HEK293 (cell line): ENCODE data around the gene CMIP.

Experiments
- CTCF ChIA-PET: fragments of 350-600 bp; formaldehyde crosslinking; extraction: SDS; loops from one replicate; lab custom pipeline; 2021; ENCODE audit warnings: antibody characterized with exemption; lab: Yijun Ruan, JAX
- POLR2A ChIA-PET: fragments of 300-600 bp; formaldehyde crosslinking; extraction: SDS; loops from one replicate; lab custom pipeline; 2020; ENCODE audit warnings: antibody characterized with exemption, inconsistent platforms; lab: Yijun Ruan, JAX
- H3K27ac ChIP-seq: fragments of 200-500 bp; sonication (Bioruptor generic); 2 replicates; pipeline ENCODE4 v1.5.1; 2014; ENCODE audit warnings: low read depth, low read length, control low read depth, inconsistent platforms; ENCODE audit errors: extremely low read depth
- H3K36me3 ChIP-seq, 2 experiments: fragments of 200-500 bp in 1 of 2; sonication (Bioruptor generic) in 1 of 2; 1 replicate in 1 of 2; 2 replicates in 1 of 2; pipeline ENCODE4 v1.5.1; 2014 to 2017; ENCODE audit warnings: inconsistent platforms in 2 of 2, low read length in 2 of 2; ENCODE audit not compliant: control insufficient read depth in 2 of 2, insufficient read depth in 1 of 2
- H3K4me1 ChIP-seq: fragments of 200-500 bp; sonication (Bioruptor generic); 2 replicates; pipeline ENCODE4 v1.5.1; 2014; ENCODE audit warnings: mild to moderate bottlenecking, low read length, inconsistent platforms; ENCODE audit not compliant: control insufficient read depth, insufficient read depth
- H3K4me3 ChIP-seq: 2 replicates; pipeline ENCODE4 v1.5.1; 2011; ENCODE audit warnings: low read depth, mild to moderate bottlenecking, control low read depth, low read length, moderate library complexity
- H3K9me3 ChIP-seq: fragments of 200-500 bp; sonication (Bioruptor generic); 2 replicates; pipeline ENCODE4 v1.5.1; 2014; ENCODE audit warnings: low read depth, low read length, inconsistent platforms; ENCODE audit not compliant: control insufficient read depth, insufficient read depth
- KLF1 ChIP-seq: fragments of 450-650 bp; formaldehyde crosslinking; IDR thresholded peaks from 2 replicates; pipeline ENCODE4 v1.5.1; 2016; ENCODE audit warnings: missing biosample characterization, missing genetic modification characterization
- MEIS1 ChIP-seq: sonication (generic); formaldehyde crosslinking; IDR thresholded peaks from 2 replicates; pipeline ENCODE4 v1.8.1; 2022; ENCODE audit warnings: missing genetic modification reagents, mild to moderate bottlenecking, borderline replicate concordance
- YY1 ChIP-seq: fragments of 450-650 bp; formaldehyde crosslinking; IDR thresholded peaks from 2 replicates; pipeline ENCODE4 v1.5.1; 2018; ENCODE audit warnings: missing biosample characterization, missing genetic modification characterization
- ZBTB8A ChIP-seq: fragments of 450-650 bp; formaldehyde crosslinking; IDR thresholded peaks from 2 replicates; pipeline ENCODE4 v1.5.1; 2016; ENCODE audit warnings: missing biosample characterization, missing genetic modification characterization
- ZIC2 ChIP-seq: fragments of 450-650 bp; formaldehyde crosslinking; IDR thresholded peaks from 2 replicates; pipeline ENCODE4 v1.5.1; 2016; ENCODE audit warnings: missing biosample characterization, missing genetic modification characterization
- ZNF133 ChIP-seq: fragments of 450-650 bp; formaldehyde crosslinking; IDR thresholded peaks from 2 replicates; pipeline ENCODE4 v1.5.1; 2016; ENCODE audit warnings: missing biosample characterization, missing genetic modification characterization
- ZNF157 ChIP-seq: fragments of 450-650 bp; formaldehyde crosslinking; IDR thresholded peaks from 2 replicates; pipeline ENCODE4 v1.5.1; 2016; ENCODE audit warnings: missing biosample characterization, missing genetic modification characterization
- ZNF19 ChIP-seq: fragments of 450-650 bp; formaldehyde crosslinking; IDR thresholded peaks from 2 replicates; pipeline ENCODE4; 2016; ENCODE audit warnings: missing biosample characterization, missing genetic modification characterization, low read depth
- ZNF23 ChIP-seq: fragments of 450-650 bp; formaldehyde crosslinking; IDR thresholded peaks from 2 replicates; pipeline ENCODE4 v1.5.1; 2016; ENCODE audit warnings: missing biosample characterization, missing genetic modification characterization, borderline replicate concordance
- ZNF266 ChIP-seq: fragments of 450-650 bp; formaldehyde crosslinking; IDR thresholded peaks from 2 replicates; pipeline ENCODE4 v1.5.1; 2016; ENCODE audit warnings: missing biosample characterization, missing genetic modification characterization, low read depth
- ZNF324 ChIP-seq: fragments of 450-650 bp; formaldehyde crosslinking; IDR thresholded peaks from 2 replicates; pipeline ENCODE4 v1.5.1; 2016; ENCODE audit warnings: missing biosample characterization, missing genetic modification characterization
- ZNF48 ChIP-seq: fragments of 450-650 bp; formaldehyde crosslinking; IDR thresholded peaks from 2 replicates; pipeline ENCODE4 v1.5.1; 2016; ENCODE audit warnings: missing biosample characterization, missing genetic modification characterization
- ZNF548 ChIP-seq: fragments of 450-650 bp; formaldehyde crosslinking; IDR thresholded peaks from 2 replicates; pipeline ENCODE4 v1.5.1; 2016; ENCODE audit warnings: missing biosample characterization, missing genetic modification characterization
- TF ChIP-seq, protein P1 (sequence below): fragments of 450-650 bp; formaldehyde crosslinking; IDR thresholded peaks from 2 replicates; pipeline ENCODE4 v1.5.1; 2016; ENCODE audit warnings: missing biosample characterization, missing genetic modification characterization, borderline replicate concordance
- TF ChIP-seq, protein P2 (sequence below): fragments of 450-650 bp; formaldehyde crosslinking; IDR thresholded peaks from 2 replicates; pipeline ENCODE4 v1.5.1; 2016; ENCODE audit warnings: missing biosample characterization, missing genetic modification characterization
- TF ChIP-seq, protein P3 (sequence below): fragments of 450-650 bp; formaldehyde crosslinking; IDR thresholded peaks from 2 replicates; pipeline ENCODE4 v1.5.1; 2016; ENCODE audit warnings: missing biosample characterization, missing genetic modification characterization, borderline replicate concordance
- TF ChIP-seq, protein P4 (sequence below): fragments of 450-650 bp; formaldehyde crosslinking; IDR thresholded peaks from 2 replicates; pipeline ENCODE4 v1.5.1; 2016; ENCODE audit warnings: missing biosample characterization, missing genetic modification characterization
- TF ChIP-seq, protein P5 (sequence below): fragments of 450-650 bp; formaldehyde crosslinking; IDR thresholded peaks from 2 replicates; pipeline ENCODE4 v1.5.1; 2016; ENCODE audit warnings: missing biosample characterization, missing genetic modification characterization

Gene CMIP

DNA sequence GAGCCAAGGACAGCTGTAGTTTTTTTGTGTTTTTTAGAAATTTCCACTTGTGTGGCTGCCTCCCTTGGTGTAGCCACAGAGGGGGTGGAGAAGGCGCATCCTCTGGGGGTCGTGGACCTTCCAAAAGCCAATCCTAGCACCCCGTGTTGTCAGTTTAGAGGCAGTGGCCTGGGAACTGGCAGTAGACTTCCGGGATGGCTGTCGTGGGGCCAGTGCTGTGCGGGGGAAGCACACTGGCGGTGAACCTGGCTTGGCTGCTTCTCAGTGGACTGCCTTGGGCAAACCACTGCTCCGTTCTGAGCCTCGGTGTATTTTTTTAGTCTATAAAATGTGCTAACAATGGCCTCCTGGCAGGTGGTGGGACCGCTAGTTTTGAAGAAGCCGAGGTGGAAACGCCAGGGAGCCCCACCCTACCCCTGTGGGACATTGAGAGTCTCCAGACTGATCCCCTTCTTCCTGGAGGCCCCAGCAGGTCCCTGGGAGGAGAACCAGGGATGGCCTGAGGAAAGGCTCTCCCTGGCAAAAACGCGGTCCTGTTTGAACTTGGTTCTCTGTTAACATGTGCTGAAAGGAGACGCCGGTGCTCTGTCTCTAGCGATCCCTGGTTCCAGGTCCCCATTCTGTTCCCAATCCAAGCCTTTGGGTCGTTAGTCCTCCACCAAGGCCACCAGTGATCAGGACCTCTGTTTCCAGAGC lies 125.7 kb downstream of the CMIP start:
- Histone ChIP-seq H3K4me3 (no peak overlapping the region), H3K36me3 (no peaks in the 10 kb centered on the region), H3K9me3 (no peaks in the 10 kb centered on the region), H3K4me1 (no peaks in the 10 kb centered on the region), H3K27ac (no peak overlapping the region)
- ChIA-PET CTCF (interaction anchor here (0.7 kb wide), 2 partner anchors 27 to 205 kb away, joined by 3 to 4 read pairs; no protein-coding TSS in a partner anchor), POLR2A (no interaction called here)
- TF ChIP-seq, protein P1, sequence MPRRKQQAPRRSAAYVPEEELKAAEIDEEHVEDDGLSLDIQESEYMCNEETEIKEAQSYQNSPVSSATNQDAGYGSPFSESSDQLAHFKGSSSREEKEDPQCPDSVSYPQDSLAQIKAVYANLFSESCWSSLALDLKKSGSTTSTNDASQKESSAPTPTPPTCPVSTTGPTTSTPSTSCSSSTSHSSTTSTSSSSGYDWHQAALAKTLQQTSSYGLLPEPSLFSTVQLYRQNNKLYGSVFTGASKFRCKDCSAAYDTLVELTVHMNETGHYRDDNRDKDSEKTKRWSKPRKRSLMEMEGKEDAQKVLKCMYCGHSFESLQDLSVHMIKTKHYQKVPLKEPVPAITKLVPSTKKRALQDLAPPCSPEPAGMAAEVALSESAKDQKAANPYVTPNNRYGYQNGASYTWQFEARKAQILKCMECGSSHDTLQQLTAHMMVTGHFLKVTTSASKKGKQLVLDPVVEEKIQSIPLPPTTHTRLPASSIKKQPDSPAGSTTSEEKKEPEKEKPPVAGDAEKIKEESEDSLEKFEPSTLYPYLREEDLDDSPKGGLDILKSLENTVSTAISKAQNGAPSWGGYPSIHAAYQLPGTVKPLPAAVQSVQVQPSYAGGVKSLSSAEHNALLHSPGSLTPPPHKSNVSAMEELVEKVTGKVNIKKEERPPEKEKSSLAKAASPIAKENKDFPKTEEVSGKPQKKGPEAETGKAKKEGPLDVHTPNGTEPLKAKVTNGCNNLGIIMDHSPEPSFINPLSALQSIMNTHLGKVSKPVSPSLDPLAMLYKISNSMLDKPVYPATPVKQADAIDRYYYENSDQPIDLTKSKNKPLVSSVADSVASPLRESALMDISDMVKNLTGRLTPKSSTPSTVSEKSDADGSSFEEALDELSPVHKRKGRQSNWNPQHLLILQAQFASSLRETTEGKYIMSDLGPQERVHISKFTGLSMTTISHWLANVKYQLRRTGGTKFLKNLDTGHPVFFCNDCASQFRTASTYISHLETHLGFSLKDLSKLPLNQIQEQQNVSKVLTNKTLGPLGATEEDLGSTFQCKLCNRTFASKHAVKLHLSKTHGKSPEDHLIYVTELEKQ = no peak
- TF ChIP-seq ZNF548 = no peak
- TF ChIP-seq ZIC2 (tag by site-specific recombination) = peak; percentile 78

DNA sequence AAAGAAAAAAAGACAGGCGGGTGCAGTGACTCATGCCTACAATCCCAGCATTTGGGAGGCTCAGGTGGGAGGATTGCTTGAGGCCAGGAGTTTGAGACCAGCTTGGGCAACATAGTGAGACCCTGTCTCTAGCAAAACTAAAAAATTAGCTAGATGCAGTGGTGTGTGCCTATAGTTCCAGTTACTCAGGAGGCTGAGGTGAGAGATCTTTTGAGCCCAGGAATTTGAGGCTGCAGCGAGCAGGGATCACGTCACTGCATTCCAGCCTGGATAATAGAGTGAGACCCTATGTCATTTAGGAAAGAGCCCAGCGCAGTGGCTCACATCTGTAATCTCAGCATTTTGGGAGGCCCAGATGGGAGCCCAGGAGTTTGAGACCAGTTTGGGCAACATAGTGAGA lies 126.6 kb downstream of the CMIP start:
- ChIA-PET POLR2A (no interaction called here), CTCF (interaction anchor here (0.7 kb wide), 1 partner anchor 206 kb away, joined by 4 read pairs; no protein-coding TSS in a partner anchor)

More for the DNA sequence above, 126.6 kb downstream of the CMIP start:
- Histone ChIP-seq H3K4me3 (no peak overlapping the region), H3K4me1 (no peaks in the 10 kb centered on the region), H3K36me3 (no peaks in the 10 kb centered on the region), H3K9me3 (no peaks in the 10 kb centered on the region), H3K27ac (no peak overlapping the region)
- TF ChIP-seq ZNF48 (tag by site-specific recombination) (no peak), ZNF157 (tag by site-specific recombination) (no peak), KLF1 (tag by site-specific recombination) (no peak), MEIS1 (no peak), ZBTB8A (tag by site-specific recombination) (no peak), ZNF324 (tag by site-specific recombination) (no peak), YY1 (tag by site-specific recombination) (no peak), ZNF266 (tag by site-specific recombination) (no peak), ZNF133 (tag by site-specific recombination) (no peak), ZNF19 (tag by site-specific recombination) (no peak), ZNF23 (tag by site-specific recombination) (no peak)
- TF ChIP-seq, protein P2, sequence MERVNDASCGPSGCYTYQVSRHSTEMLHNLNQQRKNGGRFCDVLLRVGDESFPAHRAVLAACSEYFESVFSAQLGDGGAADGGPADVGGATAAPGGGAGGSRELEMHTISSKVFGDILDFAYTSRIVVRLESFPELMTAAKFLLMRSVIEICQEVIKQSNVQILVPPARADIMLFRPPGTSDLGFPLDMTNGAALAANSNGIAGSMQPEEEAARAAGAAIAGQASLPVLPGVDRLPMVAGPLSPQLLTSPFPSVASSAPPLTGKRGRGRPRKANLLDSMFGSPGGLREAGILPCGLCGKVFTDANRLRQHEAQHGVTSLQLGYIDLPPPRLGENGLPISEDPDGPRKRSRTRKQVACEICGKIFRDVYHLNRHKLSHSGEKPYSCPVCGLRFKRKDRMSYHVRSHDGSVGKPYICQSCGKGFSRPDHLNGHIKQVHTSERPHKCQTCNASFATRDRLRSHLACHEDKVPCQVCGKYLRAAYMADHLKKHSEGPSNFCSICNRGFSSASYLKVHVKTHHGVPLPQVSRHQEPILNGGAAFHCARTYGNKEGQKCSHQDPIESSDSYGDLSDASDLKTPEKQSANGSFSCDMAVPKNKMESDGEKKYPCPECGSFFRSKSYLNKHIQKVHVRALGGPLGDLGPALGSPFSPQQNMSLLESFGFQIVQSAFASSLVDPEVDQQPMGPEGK (tag by site-specific recombination) = no peak
- TF ChIP-seq, protein P3, sequence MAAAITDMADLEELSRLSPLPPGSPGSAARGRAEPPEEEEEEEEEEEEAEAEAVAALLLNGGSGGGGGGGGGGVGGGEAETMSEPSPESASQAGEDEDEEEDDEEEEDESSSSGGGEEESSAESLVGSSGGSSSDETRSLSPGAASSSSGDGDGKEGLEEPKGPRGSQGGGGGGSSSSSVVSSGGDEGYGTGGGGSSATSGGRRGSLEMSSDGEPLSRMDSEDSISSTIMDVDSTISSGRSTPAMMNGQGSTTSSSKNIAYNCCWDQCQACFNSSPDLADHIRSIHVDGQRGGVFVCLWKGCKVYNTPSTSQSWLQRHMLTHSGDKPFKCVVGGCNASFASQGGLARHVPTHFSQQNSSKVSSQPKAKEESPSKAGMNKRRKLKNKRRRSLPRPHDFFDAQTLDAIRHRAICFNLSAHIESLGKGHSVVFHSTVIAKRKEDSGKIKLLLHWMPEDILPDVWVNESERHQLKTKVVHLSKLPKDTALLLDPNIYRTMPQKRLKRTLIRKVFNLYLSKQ (tag by site-specific recombination) = no peak
- TF ChIP-seq, protein P4, sequence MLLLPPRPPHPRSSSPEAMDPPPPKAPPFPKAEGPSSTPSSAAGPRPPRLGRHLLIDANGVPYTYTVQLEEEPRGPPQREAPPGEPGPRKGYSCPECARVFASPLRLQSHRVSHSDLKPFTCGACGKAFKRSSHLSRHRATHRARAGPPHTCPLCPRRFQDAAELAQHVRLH = no peak
- TF ChIP-seq, protein P5, sequence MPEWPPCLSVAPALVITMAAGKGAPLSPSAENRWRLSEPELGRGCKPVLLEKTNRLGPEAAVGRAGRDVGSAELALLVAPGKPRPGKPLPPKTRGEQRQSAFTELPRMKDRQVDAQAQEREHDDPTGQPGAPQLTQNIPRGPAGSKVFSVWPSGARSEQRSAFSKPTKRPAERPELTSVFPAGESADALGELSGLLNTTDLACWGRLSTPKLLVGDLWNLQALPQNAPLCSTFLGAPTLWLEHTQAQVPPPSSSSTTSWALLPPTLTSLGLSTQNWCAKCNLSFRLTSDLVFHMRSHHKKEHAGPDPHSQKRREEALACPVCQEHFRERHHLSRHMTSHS = no peak
- TF ChIP-seq, all 188 proteins: peak for 0
